Measurements from ENCODE around the gene TFF1. TPM values are rescaled to one million over a fixed set of nuclear protein-coding genes. Genes with fewer than 3 reads are reported as not detected.

TFF1 gene
- total RNA-seq, 2 experiments from 2014 or later, result 1.1 TPM; not detected in 1

DNA sequence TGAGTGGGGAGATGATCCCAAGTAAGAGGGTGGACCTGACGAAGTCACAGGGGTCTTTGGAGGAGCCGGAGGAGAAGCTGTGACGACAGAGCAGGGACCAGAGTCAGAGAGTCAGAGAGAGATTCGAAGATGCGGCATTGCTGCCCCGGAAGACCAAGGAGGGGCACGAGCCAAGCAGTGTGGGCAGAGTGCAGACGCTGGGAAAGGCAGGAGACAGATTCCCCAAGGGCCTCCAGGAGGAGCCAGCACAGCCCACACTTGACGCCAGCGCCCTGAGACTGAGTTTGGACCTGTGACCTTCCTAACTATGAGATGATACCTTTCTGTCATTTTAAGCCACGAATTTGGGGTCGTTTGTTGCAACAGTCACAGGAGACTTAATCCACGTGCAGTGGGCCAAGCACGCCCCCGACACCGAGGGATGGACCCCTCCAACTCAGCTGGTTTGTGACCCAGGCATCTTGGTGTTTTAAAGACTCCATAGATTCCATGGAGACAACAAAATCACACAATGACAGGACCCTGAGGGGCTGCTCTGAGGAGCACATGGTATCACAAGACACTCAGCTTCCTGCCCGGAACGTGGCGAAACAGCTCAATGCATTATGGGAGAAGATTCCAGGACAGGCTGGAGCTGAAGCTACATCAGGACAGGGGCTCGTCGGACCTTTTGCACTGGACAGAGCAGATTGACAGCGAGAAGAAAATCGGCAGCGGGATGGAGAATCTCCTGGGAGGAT, 11.0 kb upstream of the TFF1 start:
- Mint-ChIP-seq H3K9me3 (peaks cover 2% of the 10 kb centered on the region), H3K36me3 (ENCODE audit: low read depth) (peaks cover 72% of the 10 kb centered on the region), H3K4me3 (no peak overlapping the region), H3K27ac (no peak overlapping the region), H3K27me3 (no peaks in the 10 kb centered on the region), H3K4me1 (ENCODE audit: low read depth) (peaks cover 36% of the 10 kb centered on the region)
- TF ChIP-seq, protein P1, sequence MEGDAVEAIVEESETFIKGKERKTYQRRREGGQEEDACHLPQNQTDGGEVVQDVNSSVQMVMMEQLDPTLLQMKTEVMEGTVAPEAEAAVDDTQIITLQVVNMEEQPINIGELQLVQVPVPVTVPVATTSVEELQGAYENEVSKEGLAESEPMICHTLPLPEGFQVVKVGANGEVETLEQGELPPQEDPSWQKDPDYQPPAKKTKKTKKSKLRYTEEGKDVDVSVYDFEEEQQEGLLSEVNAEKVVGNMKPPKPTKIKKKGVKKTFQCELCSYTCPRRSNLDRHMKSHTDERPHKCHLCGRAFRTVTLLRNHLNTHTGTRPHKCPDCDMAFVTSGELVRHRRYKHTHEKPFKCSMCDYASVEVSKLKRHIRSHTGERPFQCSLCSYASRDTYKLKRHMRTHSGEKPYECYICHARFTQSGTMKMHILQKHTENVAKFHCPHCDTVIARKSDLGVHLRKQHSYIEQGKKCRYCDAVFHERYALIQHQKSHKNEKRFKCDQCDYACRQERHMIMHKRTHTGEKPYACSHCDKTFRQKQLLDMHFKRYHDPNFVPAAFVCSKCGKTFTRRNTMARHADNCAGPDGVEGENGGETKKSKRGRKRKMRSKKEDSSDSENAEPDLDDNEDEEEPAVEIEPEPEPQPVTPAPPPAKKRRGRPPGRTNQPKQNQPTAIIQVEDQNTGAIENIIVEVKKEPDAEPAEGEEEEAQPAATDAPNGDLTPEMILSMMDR (IDR thresholded peaks at IDR 0.05), result no peak
- CTCF ChIA-PET, result interaction anchor here (1.3 to 1.6 kb wide), 2 partner anchors 11 to 39 kb away, joined by 3 to 4 read pairs; no protein-coding TSS in a partner anchor
- POLR2A ChIA-PET, result interaction anchor here (1.0 to 1.7 kb wide), 5 partner anchors 9 to 27 kb away, joined by 3 to 6 read pairs (median 4); no protein-coding TSS in a partner anchor
- intact Hi-C loops (cut with micrococcal nuclease), result no loop called here
- DNase-seq (no peak), ATAC-seq (no peak)

DNA sequence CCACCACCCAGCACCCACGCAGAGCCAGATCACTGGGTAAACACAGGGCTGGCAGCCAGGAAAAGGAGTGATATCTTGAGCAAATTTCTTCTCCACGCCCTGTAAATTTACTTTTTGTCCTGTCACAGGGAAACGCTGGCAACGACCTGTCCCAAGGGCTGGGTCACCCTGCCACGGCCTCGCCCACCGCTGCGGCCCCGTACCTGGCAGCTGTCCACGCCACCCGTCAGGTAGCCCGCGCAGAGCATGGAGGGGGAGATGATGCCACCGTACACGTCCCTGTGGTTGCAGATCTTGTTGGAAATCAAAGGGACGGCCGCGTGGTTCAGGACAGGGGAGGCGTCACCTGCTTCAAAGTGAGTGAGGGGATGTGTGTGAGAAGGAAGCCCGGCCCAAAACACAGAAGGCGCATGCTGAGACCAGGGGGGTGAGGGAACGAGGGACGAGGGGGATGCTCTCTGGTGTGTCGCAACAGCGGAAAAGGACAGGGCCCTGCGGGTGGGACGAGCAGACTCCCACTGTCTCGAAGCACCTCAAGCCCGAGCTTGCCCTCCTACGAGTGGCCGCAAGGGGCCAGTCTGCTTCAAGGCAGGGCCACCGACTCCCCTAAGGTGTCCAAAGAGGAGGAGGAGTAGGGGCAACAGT, 10.1 kb upstream of the TFF1 start:
- Mint-ChIP-seq H3K27ac (no peak overlapping the region), H3K9me3 (no peaks in the 10 kb centered on the region), H3K36me3 (ENCODE audit: low read depth) (peaks cover 71% of the 10 kb centered on the region), H3K27me3 (no peaks in the 10 kb centered on the region), H3K4me3 (no peak overlapping the region), H3K4me1 (ENCODE audit: low read depth) (peaks cover 39% of the 10 kb centered on the region)
- DNase-seq, result no peak
- no peak for ATAC-seq
- intact Hi-C loops (cut with micrococcal nuclease), result no loop called here
- ChIA-PET CTCF (interaction anchor here (1.6 kb wide), 1 partner anchor 12 kb away, joined by 3 read pairs; no protein-coding TSS in a partner anchor), POLR2A (interaction anchor here (0.6 to 1.7 kb wide), 4 partner anchors 9 to 57 kb away, joined by 3 to 4 read pairs (median 3); partner anchors contain the start of gene TFF1)
- TF ChIP-seq, protein P1 (IDR thresholded peaks at IDR 0.05), result no peak

DNA sequence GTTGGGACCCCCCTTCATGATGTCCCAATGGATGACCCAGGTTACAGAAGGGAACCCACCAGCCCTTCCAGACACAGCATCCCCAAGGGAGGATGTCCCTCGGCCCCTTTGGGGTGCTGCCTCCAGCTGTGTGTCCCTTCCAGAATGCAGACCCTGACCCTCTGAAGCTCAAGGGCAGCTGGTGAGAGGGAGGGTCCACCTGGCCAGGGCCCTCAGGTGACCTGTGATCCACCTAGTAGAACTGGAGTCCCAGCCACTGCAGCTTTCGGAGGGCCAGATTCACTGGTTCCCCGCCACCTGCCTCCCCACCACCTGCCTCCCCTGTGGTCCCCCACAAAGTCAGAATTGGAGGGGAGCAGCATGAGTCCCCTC, 9.6 kb upstream of the TFF1 start:
- intact Hi-C loops (cut with micrococcal nuclease), result no loop called here
- Mint-ChIP-seq H3K9me3 (no peaks in the 10 kb centered on the region), H3K27ac (no peak overlapping the region), H3K27me3 (no peaks in the 10 kb centered on the region), H3K36me3 (ENCODE audit: low read depth) (peaks cover 71% of the 10 kb centered on the region), H3K4me1 (ENCODE audit: low read depth) (peaks cover 42% of the 10 kb centered on the region), H3K4me3 (no peak overlapping the region)
- ChIA-PET POLR2A (interaction anchor here (0.6 to 1.7 kb wide), 6 partner anchors 8 to 58 kb away, joined by 3 to 5 read pairs (median 4); partner anchors contain the start of genes TFF1 and UBASH3A), CTCF (no interaction called here)
- DNase-seq (no peak), ATAC-seq (no peak)
- TF ChIP-seq, protein P1 (IDR thresholded peaks at IDR 0.05), result no peak

DNA sequence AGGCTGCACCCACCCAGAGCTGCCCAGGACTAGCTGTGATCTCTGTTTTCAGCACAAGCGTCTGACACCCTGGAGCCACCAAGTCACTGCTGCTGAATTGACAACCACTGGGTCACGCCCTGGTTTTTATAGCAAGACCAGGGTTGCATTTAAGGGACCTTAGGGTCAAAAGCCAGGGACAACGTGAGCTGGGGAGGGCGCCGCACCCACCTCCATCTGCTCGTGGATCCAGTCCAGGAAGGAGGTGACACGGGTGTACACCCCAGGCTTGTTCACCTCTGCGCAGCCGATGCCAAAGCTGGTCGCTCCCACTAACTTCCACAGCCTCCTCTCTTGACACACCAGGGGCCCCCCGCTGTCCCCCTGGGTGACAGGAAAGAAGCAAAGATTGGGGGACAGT, 9.2 kb upstream of the TFF1 start:
- Mint-ChIP-seq H3K36me3 (ENCODE audit: low read depth) (peaks cover 71% of the 10 kb centered on the region), H3K4me3 (peak overlapping the region; percentile 15), H3K4me1 (ENCODE audit: low read depth) (peaks cover 45% of the 10 kb centered on the region), H3K27me3 (no peaks in the 10 kb centered on the region), H3K9me3 (no peaks in the 10 kb centered on the region), H3K27ac (peak overlapping the region; percentile 86)
- no peak for ATAC-seq
- ChIA-PET CTCF (interaction anchor here (3.2 kb wide), 1 partner anchor 30 kb away, joined by 7 read pairs; no protein-coding TSS in a partner anchor), POLR2A (interaction anchor here (0.8 to 3.2 kb wide), 10 partner anchors 8 to 59 kb away, joined by 3 to 10 read pairs (median 4); partner anchors contain the start of genes TFF1 and UBASH3A)
- intact Hi-C loops (cut with micrococcal nuclease), result no loop called here
- DNase-seq, result no peak
- TF ChIP-seq, protein P1 (IDR thresholded peaks at IDR 0.05), result no peak
